HepG2 (cell line): Measurements from ENCODE around the gene EXOC3. TPM values are rescaled to one million over a fixed set of nuclear protein-coding genes. Genes with fewer than 3 reads are reported as not detected.

Experiments
- ATAC-seq: fragments of 200-7000 bp; cut with Tn5 transposase; 3 replicates; pipeline ENCODE4 v1.9.1; 2020; ENCODE audit warnings: mild to moderate bottlenecking, moderate library complexity
- BruUV-seq: library from RNA; stranded (reverse); fragments of 400-500 nt; replicated peaks from 2 replicates; lab custom pipeline; 2021; lab: Mats Ljungman, UMichigan
- CTCF ChIA-PET: fragments of 300-600 bp; formaldehyde crosslinking; extraction: SDS; loops from one replicate; lab custom pipeline; 2021; ENCODE audit warnings: low total read pairs, inconsistent platforms, low intra/inter-chr PET ratio; lab: Yijun Ruan, JAX
- POLR2A ChIA-PET: fragments of 350-600 bp; sonication (Branson Sonifier 250); formaldehyde crosslinking; loops from one replicate; lab custom pipeline; 2020; ENCODE audit warnings: antibody characterized with exemption, inconsistent platforms; lab: Yijun Ruan, JAX
- DNase-seq: peaks from one replicate; pipeline ENCODE4 v3.0.0-alpha.2; 2015; ENCODE audit warnings: low spot score
- FAIRE-seq: peaks from 3 replicates; lab custom pipeline; 2011; peaks lifted over from hg19 to GRCh38; lab: Jason Lieb, UNC
- H2AFZ ChIP-seq: one replicate; pipeline ENCODE4 v1.6.1; 2011; ENCODE audit warnings: low read length, inconsistent platforms
- H3K27ac ChIP-seq: fragments of 300-600 bp; 3 replicates; pipeline ENCODE4 v1.8.0; 2011; ENCODE audit warnings: mixed run types, mild to moderate bottlenecking, mixed read lengths, low read length, inconsistent platforms; ENCODE audit not compliant: insufficient read depth; ENCODE audit errors: extremely low read length
- H3K27me3 ChIP-seq, 2 experiments: fragments of 200-600 bp in 1 of 2; 2 replicates in 1 of 2; 3 replicates in 1 of 2; pipeline versions ENCODE4 v1.6.0 to v1.8.0; 2011; ENCODE audit warnings: low read length in 2 of 2, mild to moderate bottlenecking in 2 of 2, moderate library complexity in 2 of 2, inconsistent platforms in 1 of 2; ENCODE audit not compliant: insufficient read depth in 2 of 2, control insufficient read depth in 1 of 2
- H3K36me3 ChIP-seq, 2 experiments: fragments of 200-600 bp in 1 of 2; replicated peaks in 1 of 2; 2 replicates in 1 of 2; 3 replicates in 1 of 2; pipeline versions ENCODE4 v1.5.1 to v1.8.0; 2011; ENCODE audit warnings: low read length in 2 of 2, inconsistent platforms in 1 of 2; ENCODE audit not compliant: insufficient read depth in 2 of 2, control insufficient read depth in 1 of 2
- H3K4me1 ChIP-seq: 2 replicates; pipeline ENCODE4 v1.5.1; 2012; ENCODE audit warnings: low read length, inconsistent platforms; ENCODE audit not compliant: insufficient read depth
- H3K4me2 ChIP-seq: 2 replicates; pipeline ENCODE4 v1.6.0; 2011; ENCODE audit warnings: low read depth, low read length, inconsistent platforms
- H3K4me3 ChIP-seq, 3 experiments: fragments of 200-600 bp in 1 of 3; sonication (generic), shearing (Covaris generic) in 1 of 3; replicated peaks in 1 of 3; 2 replicates each; pipeline ENCODE4 v1.5.1; 2011 to 2016; ENCODE audit warnings: low read length in 3 of 3, inconsistent platforms in 2 of 3, low read depth in 2 of 3, mild to moderate bottlenecking in 2 of 3, control low read depth in 1 of 3, mixed read lengths in 1 of 3; ENCODE audit not compliant: insufficient read depth in 1 of 3
- H3K79me2 ChIP-seq: one replicate; pipeline ENCODE4 v1.6.1; 2011; ENCODE audit warnings: low read length, inconsistent platforms; ENCODE audit not compliant: insufficient read depth
- H3K9ac ChIP-seq: 2 replicates; pipeline ENCODE4 v1.6.0; 2011; ENCODE audit warnings: mild to moderate bottlenecking, low read depth, low read length, inconsistent platforms; ENCODE audit not compliant: insufficient read depth
- H3K9me3 ChIP-seq: 2 replicates; pipeline ENCODE4 v1.5.1; 2012; ENCODE audit warnings: mild to moderate bottlenecking, low read length
- H4K20me1 ChIP-seq: 2 replicates; pipeline ENCODE4 v1.6.0; 2011; ENCODE audit warnings: inconsistent platforms, mild to moderate bottlenecking, low read length, moderate library complexity; ENCODE audit not compliant: insufficient read depth
- ELF1 ChIP-seq: sonication (generic); formaldehyde crosslinking; IDR thresholded peaks from 2 replicates; pipeline ENCODE4 v1.4.0; 2020; ENCODE audit warnings: missing genetic modification reagents
- ISL2 ChIP-seq: sonication (generic); formaldehyde crosslinking; IDR thresholded peaks from 2 replicates; pipeline ENCODE4 v1.5.0; 2020; ENCODE audit warnings: missing genetic modification reagents
- MAFK ChIP-seq, 2 experiments: IDR thresholded peaks in 1 of 2; conservative IDR thresholded peaks in 1 of 2; 2 replicates each; pipeline ENCODE4 v1.6.1; 2011; ENCODE audit warnings: improper control_type of control experiment in 2 of 2, low read length in 2 of 2
- RORA ChIP-seq: sonication (generic); formaldehyde crosslinking; IDR thresholded peaks from 2 replicates; pipeline ENCODE4 v1.5.0; 2020; ENCODE audit warnings: mild to moderate bottlenecking, missing genetic modification reagents, moderate library complexity
- SMC3 ChIP-seq: IDR thresholded peaks from 2 replicates; pipeline ENCODE4 v1.6.1; 2011; ENCODE audit warnings: low read length, improper control_type of control experiment
- SOX13 ChIP-seq, 3 experiments: fragments of 450-650 bp in 1 of 3; sonication (generic) in 1 of 3; formaldehyde crosslinking in 1 of 3; IDR thresholded peaks in 2 of 3; conservative IDR thresholded peaks in 1 of 3; 2 replicates each; pipeline versions ENCODE4 v1.5.0 to v1.6.1; 2016 to 2020; ENCODE audit warnings: antibody characterized with exemption in 1 of 3, mild to moderate bottlenecking in 1 of 3, missing compliant biosample characterization in 1 of 3, missing genetic modification reagents in 1 of 3, moderate library complexity in 1 of 3
- ZFP91 ChIP-seq: sonication (generic); formaldehyde crosslinking; IDR thresholded peaks from 2 replicates; pipeline ENCODE4 v1.9.0; 2022; ENCODE audit warnings: missing genetic modification reagents, mild to moderate bottlenecking, borderline replicate concordance
- ZNF207 ChIP-seq: fragments of 450-650 bp; IDR thresholded peaks from 2 replicates; pipeline ENCODE4 v1.6.1; 2016; ENCODE audit warnings: antibody characterized with exemption, borderline replicate concordance
- ZNF276 ChIP-seq: sonication (generic); formaldehyde crosslinking; IDR thresholded peaks from 2 replicates; pipeline ENCODE4 v1.4.0; 2020; ENCODE audit warnings: mild to moderate bottlenecking, low read depth, missing genetic modification reagents
- ZNF572 ChIP-seq: sonication (generic); formaldehyde crosslinking; IDR thresholded peaks from 2 replicates; pipeline ENCODE4 v1.5.1; 2020; ENCODE audit warnings: mild to moderate bottlenecking, missing genetic modification reagents
- ZNF672 ChIP-seq: sonication (generic); formaldehyde crosslinking; IDR thresholded peaks from 2 replicates; pipeline ENCODE4 v1.8.1; 2022; ENCODE audit warnings: missing genetic modification reagents
- WGBS: methylation state at CpG from one replicate; pipeline ENCODE4 v1.1.6; 2017; ENCODE audit warnings: low lambda C conversion rate; 5-methylcytosine and 5-hydroxymethylcytosine counted together
- in situ Hi-C: cut with HindIII; loops from 2 replicates; pipeline ENCODE4 v1.10.0; 2017; ENCODE audit warnings: low pct_unique_long_range_greater_than_20kb; ENCODE audit not compliant: extremely low pct_ligation_motif_present
- intact Hi-C: fragments of 100-400 bp; cut with micrococcal nuclease; formaldehyde crosslinking; loops from one replicate; pipeline ENCODE4 v1.10.0; 2022; ENCODE audit not compliant: unreplicated experiment
- polyA plus RNA-seq, 8 experiments: library from polyadenylated mRNA; depleted of rRNA in 3 of 8; stranded (reverse) in 7 of 8; unstranded in 1 of 8; fragments of >200 nt; fragmentation: Illumina TruSeq in 4 of 8; extraction: Trizol in 4 of 8; gene quantifications; 2 replicates each; pipeline versions ENCODE4 v1.2.1 to v1.2.3, GENCODE V29; 2011 to 2016; ENCODE audit warnings: low read depth in 4 of 8, missing spikeins in 1 of 8, mixed read lengths in 1 of 8; ENCODE audit not compliant: insufficient read depth in 1 of 8
- total RNA-seq, 5 experiments: library from RNA; depleted of rRNA; stranded (reverse); fragments of >200 nt; fragmentation: Illumina TruSeq; extraction: Trizol; gene quantifications; 2 replicates each; pipeline ENCODE4 v1.2.3, GENCODE V29; 2016; ENCODE audit warnings: low read depth in 1 of 5
- TF ChIP-seq, protein P1 (sequence below): IDR thresholded peaks from 2 replicates; pipeline ENCODE4 v1.4.0; 2020; ENCODE audit warnings: mild to moderate bottlenecking, missing genetic modification reagents
- TF ChIP-seq, protein P2 (sequence below), 2 experiments: fragments of 450-650 bp in 1 of 2; sonication (generic) in 1 of 2; formaldehyde crosslinking; IDR thresholded peaks; 2 replicates each; pipeline versions ENCODE4 v1.5.0 to v1.8.0; 2020 to 2022; ENCODE audit warnings: mild to moderate bottlenecking in 1 of 2, missing genetic modification reagents in 1 of 2
- TF ChIP-seq, protein P3 (sequence below): sonication (generic); formaldehyde crosslinking; IDR thresholded peaks from 2 replicates; pipeline ENCODE4 v1.4.0; 2020; ENCODE audit warnings: missing genetic modification reagents

The EXOC3 gene
- total and polyA plus RNA-seq, 2 of the 13 experiments (the other 11 are each of a cell fraction or from before 2014, with no cell fraction given), result 9.2 to 20.5 TPM

DNA sequence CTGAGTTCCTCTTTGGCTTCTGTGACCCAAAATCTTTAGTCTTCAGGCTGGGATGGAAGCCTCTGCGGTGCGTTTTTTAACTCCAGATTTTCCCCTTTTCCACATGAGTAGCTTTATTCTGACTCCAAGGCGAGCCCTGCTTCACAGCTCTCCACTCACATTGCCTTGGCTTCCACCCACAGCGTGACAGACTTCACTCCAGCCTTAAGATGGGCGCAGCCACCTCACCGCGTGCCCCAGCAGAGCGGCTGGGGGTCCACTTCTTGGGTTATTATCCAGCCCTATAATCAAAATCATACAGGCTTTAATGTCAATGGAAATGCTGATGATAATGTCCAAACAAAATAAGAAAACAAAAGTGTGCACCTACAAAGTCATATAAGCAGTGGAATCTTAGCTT, 1.2 kb downstream of the EXOC3 start:
- Histone ChIP-seq H3K9me3 (no peaks in the 10 kb centered on the region), H3K79me2 (peaks cover 17% of the 10 kb centered on the region), H3K36me3 (peaks cover 18 to 29% of the 10 kb centered on the region in 2 experiments; a peak in 4 of 5 replicates), H2AFZ (no peak overlapping the region), H4K20me1 (no peaks in the 10 kb centered on the region), H3K4me1 (peaks cover 19% of the 10 kb centered on the region), H3K4me2 (peak overlapping the region; percentile 97), H3K27me3 (peaks cover 0 to 3% of the 10 kb centered on the region in 2 experiments; a peak in 1 of 5 replicates), H3K27ac (no peak overlapping the region), H3K4me3 (peak overlapping the region; percentile 95 to 100 (median 99)), H3K9ac (peak overlapping the region; percentile 87; the same call in 1 of the 2 replicates)
- FAIRE-seq (no peak), DNase-seq (no peak), ATAC-seq (no peak)
- intact Hi-C loops, result loop anchor here (5.0 kb wide), 1 partner anchor 227 kb away; the partner anchor contains the start of genes CCDC127 and SDHA
- ChIA-PET CTCF (no interaction called here), POLR2A (no interaction called here)
- BruUV-seq, result no TSS peak
- in situ Hi-C loops, result no loop called here
- WGBS, result 77% methylated on average over 8 of the region's 8 CpGs
- TF ChIP-seq ISL2 (CRISPR knock-in tag), result no peak
- TF ChIP-seq ZNF572 (CRISPR knock-in tag), result no peak
- TF ChIP-seq SOX13 (IDR thresholded peaks at IDR 0.05), result no peak
- TF ChIP-seq SOX13 (CRISPR knock-in tag; conservative IDR thresholded peaks at IDR 0.05 in 1 of 2, IDR thresholded peaks at IDR 0.05 in 1 of 2), result no peak
- no peak for TF ChIP-seq ZNF276 (CRISPR knock-in tag)
- TF ChIP-seq ZNF672 (CRISPR knock-in tag), result no peak
- TF ChIP-seq SMC3, result no peak
- no peak for TF ChIP-seq ZNF207
- no peak for TF ChIP-seq ELF1 (CRISPR knock-in tag)
- TF ChIP-seq, protein P1, sequence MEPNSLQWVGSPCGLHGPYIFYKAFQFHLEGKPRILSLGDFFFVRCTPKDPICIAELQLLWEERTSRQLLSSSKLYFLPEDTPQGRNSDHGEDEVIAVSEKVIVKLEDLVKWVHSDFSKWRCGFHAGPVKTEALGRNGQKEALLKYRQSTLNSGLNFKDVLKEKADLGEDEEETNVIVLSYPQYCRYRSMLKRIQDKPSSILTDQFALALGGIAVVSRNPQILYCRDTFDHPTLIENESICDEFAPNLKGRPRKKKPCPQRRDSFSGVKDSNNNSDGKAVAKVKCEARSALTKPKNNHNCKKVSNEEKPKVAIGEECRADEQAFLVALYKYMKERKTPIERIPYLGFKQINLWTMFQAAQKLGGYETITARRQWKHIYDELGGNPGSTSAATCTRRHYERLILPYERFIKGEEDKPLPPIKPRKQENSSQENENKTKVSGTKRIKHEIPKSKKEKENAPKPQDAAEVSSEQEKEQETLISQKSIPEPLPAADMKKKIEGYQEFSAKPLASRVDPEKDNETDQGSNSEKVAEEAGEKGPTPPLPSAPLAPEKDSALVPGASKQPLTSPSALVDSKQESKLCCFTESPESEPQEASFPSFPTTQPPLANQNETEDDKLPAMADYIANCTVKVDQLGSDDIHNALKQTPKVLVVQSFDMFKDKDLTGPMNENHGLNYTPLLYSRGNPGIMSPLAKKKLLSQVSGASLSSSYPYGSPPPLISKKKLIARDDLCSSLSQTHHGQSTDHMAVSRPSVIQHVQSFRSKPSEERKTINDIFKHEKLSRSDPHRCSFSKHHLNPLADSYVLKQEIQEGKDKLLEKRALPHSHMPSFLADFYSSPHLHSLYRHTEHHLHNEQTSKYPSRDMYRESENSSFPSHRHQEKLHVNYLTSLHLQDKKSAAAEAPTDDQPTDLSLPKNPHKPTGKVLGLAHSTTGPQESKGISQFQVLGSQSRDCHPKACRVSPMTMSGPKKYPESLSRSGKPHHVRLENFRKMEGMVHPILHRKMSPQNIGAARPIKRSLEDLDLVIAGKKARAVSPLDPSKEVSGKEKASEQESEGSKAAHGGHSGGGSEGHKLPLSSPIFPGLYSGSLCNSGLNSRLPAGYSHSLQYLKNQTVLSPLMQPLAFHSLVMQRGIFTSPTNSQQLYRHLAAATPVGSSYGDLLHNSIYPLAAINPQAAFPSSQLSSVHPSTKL, result no peak
- no peak for TF ChIP-seq RORA (CRISPR knock-in tag)
- TF ChIP-seq MAFK (conservative IDR thresholded peaks at IDR 0.05 in 1 of 2, IDR thresholded peaks at IDR 0.05 in 1 of 2; ENCODE audit: low read length in 2 of 2), result no peak
- TF ChIP-seq, protein P2, sequence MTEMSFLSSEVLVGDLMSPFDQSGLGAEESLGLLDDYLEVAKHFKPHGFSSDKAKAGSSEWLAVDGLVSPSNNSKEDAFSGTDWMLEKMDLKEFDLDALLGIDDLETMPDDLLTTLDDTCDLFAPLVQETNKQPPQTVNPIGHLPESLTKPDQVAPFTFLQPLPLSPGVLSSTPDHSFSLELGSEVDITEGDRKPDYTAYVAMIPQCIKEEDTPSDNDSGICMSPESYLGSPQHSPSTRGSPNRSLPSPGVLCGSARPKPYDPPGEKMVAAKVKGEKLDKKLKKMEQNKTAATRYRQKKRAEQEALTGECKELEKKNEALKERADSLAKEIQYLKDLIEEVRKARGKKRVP (CRISPR knock-in tag; IDR thresholded peaks at IDR 0.05), result no peak
- no peak for TF ChIP-seq ZFP91
- TF ChIP-seq, protein P3, sequence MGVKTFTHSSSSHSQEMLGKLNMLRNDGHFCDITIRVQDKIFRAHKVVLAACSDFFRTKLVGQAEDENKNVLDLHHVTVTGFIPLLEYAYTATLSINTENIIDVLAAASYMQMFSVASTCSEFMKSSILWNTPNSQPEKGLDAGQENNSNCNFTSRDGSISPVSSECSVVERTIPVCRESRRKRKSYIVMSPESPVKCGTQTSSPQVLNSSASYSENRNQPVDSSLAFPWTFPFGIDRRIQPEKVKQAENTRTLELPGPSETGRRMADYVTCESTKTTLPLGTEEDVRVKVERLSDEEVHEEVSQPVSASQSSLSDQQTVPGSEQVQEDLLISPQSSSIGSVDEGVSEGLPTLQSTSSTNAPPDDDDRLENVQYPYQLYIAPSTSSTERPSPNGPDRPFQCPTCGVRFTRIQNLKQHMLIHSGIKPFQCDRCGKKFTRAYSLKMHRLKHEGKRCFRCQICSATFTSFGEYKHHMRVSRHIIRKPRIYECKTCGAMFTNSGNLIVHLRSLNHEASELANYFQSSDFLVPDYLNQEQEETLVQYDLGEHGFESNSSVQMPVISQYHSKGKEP, result no peak
